Endothelial cell of umbilical vein (primary cell): ENCODE measurements around the gene SCLY. TPM values are rescaled to one million over a fixed set of nuclear protein-coding genes. Genes with fewer than 3 reads are reported as not detected.
"Not testable (repeated sequence)": the region's sequence is repeated elsewhere in the genome, so short reads cannot be mapped to it uniquely, and the experiment has no call there.

Experiments
- BruUV-seq: library from RNA; stranded (reverse); fragments of 400-500 nt; replicated peaks from 2 replicates; lab custom pipeline; 2021; lab: Mats Ljungman, UMichigan
- CTCF ChIA-PET: fragments of 300-600, 350-600 bp; sonication (Branson Sonifier 250); formaldehyde crosslinking; loops from one replicate; lab custom pipeline; 2021; ENCODE audit warnings: antibody characterized with exemption, inconsistent platforms; lab: Charles Lee
- POLR2A ChIA-PET: fragments of 300-600, 350-600 bp; sonication (Branson Sonifier 250); formaldehyde crosslinking; loops from one replicate; lab custom pipeline; 2021; ENCODE audit warnings: antibody characterized with exemption, inconsistent platforms; lab: Charles Lee
- DNase-seq: peaks from one replicate; pipeline ENCODE4 v3.0.0-alpha.2; 2011; ENCODE audit warnings: low read depth, low spot score
- FAIRE-seq: peaks from 2 replicates; lab custom pipeline; 2011; peaks lifted over from hg19 to GRCh38; lab: Jason Lieb, UNC
- H2AFZ ChIP-seq: 2 replicates; pipeline ENCODE4 v1.6.0; 2012; ENCODE audit warnings: low read depth, low read length, control low read depth, inconsistent platforms
- H3K27ac ChIP-seq: 2 replicates; pipeline ENCODE4 v1.5.1; 2011; ENCODE audit warnings: low read depth, mild to moderate bottlenecking, control low read depth, low read length, moderate library complexity; ENCODE audit not compliant: insufficient read depth
- H3K27me3 ChIP-seq, 2 experiments: 2 replicates each; pipeline versions ENCODE4 v1.6.0 to v1.6.1; 2011; ENCODE audit warnings: low read length in 2 of 2, mixed read lengths in 1 of 2; ENCODE audit not compliant: control insufficient read depth in 2 of 2, insufficient read depth in 2 of 2
- H3K36me3 ChIP-seq, 2 experiments: 2 replicates in 1 of 2; 3 replicates in 1 of 2; pipeline ENCODE4 v1.5.1; 2011; ENCODE audit warnings: low read length in 2 of 2, mild to moderate bottlenecking in 1 of 2, moderate library complexity in 1 of 2; ENCODE audit not compliant: control insufficient read depth in 2 of 2, insufficient read depth in 2 of 2; ENCODE audit errors: extremely low read depth in 1 of 2
- H3K4me1 ChIP-seq: 3 replicates; pipeline ENCODE4 v1.5.1; 2011; ENCODE audit warnings: mild to moderate bottlenecking, low read length; ENCODE audit not compliant: control insufficient read depth, insufficient read depth; ENCODE audit errors: extremely low read depth
- H3K4me2 ChIP-seq: 2 replicates; pipeline ENCODE4 v1.6.1; 2011; ENCODE audit warnings: low read length, control low read depth, mixed read lengths; ENCODE audit not compliant: insufficient read depth
- H3K4me3 ChIP-seq, 3 experiments: fragments of 200-600 bp in 1 of 3; sonication (generic), shearing (Covaris generic) in 1 of 3; replicated peaks in 1 of 3; 2 replicates each; pipeline ENCODE4 v1.5.1; 2011 to 2016; ENCODE audit warnings: control low read depth in 3 of 3, low read length in 3 of 3, mild to moderate bottlenecking in 2 of 3, inconsistent platforms in 1 of 3, low read depth in 1 of 3, moderate library complexity in 1 of 3; ENCODE audit not compliant: insufficient read depth in 1 of 3
- H3K79me2 ChIP-seq: 2 replicates; pipeline ENCODE4 v1.6.0; 2012; ENCODE audit warnings: low read length, inconsistent platforms; ENCODE audit not compliant: control insufficient read depth, insufficient read depth
- H3K9ac ChIP-seq: replicated peaks from 2 replicates; pipeline ENCODE3; 2011; ENCODE audit warnings: low read length, control low read depth; ENCODE audit not compliant: insufficient read depth; ENCODE audit errors: extremely low read depth
- H3K9me1 ChIP-seq: replicated peaks from 3 replicates; pipeline ENCODE4 v1.6.0; 2011; ENCODE audit warnings: mild to moderate bottlenecking, low read length; ENCODE audit not compliant: control insufficient read depth, insufficient read depth; ENCODE audit errors: extremely low read depth
- H3K9me3 ChIP-seq: replicated peaks from 2 replicates; pipeline ENCODE4 v1.5.1; 2012; ENCODE audit warnings: low read length, inconsistent platforms; ENCODE audit not compliant: control insufficient read depth, insufficient read depth
- H4K20me1 ChIP-seq: replicated peaks from 2 replicates; pipeline ENCODE3; 2011; ENCODE audit warnings: mild to moderate bottlenecking, low read length; ENCODE audit not compliant: control insufficient read depth, insufficient read depth; ENCODE audit errors: extremely low read depth
- EZH2 ChIP-seq: IDR thresholded peaks from 2 replicates; pipeline ENCODE4 v1.6.1; 2012; ENCODE audit warnings: borderline replicate concordance, low read depth, mild to moderate bottlenecking, moderate library complexity, low read length, inconsistent platforms; ENCODE audit not compliant: severe bottlenecking
- FOS ChIP-seq: IDR thresholded peaks from 2 replicates; pipeline ENCODE4 v1.6.1; 2011; ENCODE audit warnings: mild to moderate bottlenecking, low read length, moderate library complexity, borderline replicate concordance; ENCODE audit not compliant: insufficient read depth
- GATA2 ChIP-seq: IDR thresholded peaks from 2 replicates; pipeline ENCODE4 v1.7.0; 2011; ENCODE audit warnings: low read depth, mild to moderate bottlenecking, moderate library complexity, mixed read lengths, low read length; ENCODE audit not compliant: insufficient read length, insufficient read depth
- JUN ChIP-seq: IDR thresholded peaks from 2 replicates; pipeline ENCODE4 v1.6.1; 2011; ENCODE audit warnings: borderline replicate concordance, low read depth; ENCODE audit not compliant: insufficient read length, insufficient read depth
- MAX ChIP-seq: IDR thresholded peaks from 2 replicates; pipeline ENCODE4 v1.6.1; 2011; ENCODE audit not compliant: insufficient read depth, insufficient read length
- MYC ChIP-seq: IDR thresholded peaks from one replicate; pipeline ENCODE4 v1.6.1; 2011; ENCODE audit warnings: mild to moderate bottlenecking, low read depth, low read length
- POLR2A ChIP-seq: IDR thresholded peaks from 2 replicates; pipeline ENCODE4 v1.6.1; 2012; ENCODE audit warnings: low read depth, mild to moderate bottlenecking, control low read depth, low read length
- POLR2AphosphoS5 ChIP-seq: IDR thresholded peaks from 2 replicates; pipeline ENCODE4 v1.6.1; 2012; ENCODE audit warnings: low read depth, mild to moderate bottlenecking, control low read depth, low read length, moderate library complexity; ENCODE audit not compliant: insufficient read depth
- dilution Hi-C: fragments of 300-500 bp; cut with MboI; formaldehyde crosslinking; loops from one replicate; pipeline ENCODE4 v1.15.0; 2019; ENCODE audit warnings: low sequenced_read_pairs; ENCODE audit not compliant: extremely low pct_ligation_motif_present
- intact Hi-C: fragments of 100-400 bp; cut with micrococcal nuclease; formaldehyde crosslinking; loops from one replicate; pipeline ENCODE4 v1.10.0; 2022
- polyA plus RNA-seq, 4 experiments: library from polyadenylated mRNA; depleted of rRNA in 3 of 4; stranded (reverse) in 3 of 4; unstranded in 1 of 4; fragments of >200 nt; gene quantifications; 2 replicates each; pipeline versions ENCODE4 v1.2.1 to v1.2.3, GENCODE V29; 2011 to 2012; ENCODE audit warnings: missing spikeins in 1 of 4
- total RNA-seq: library from RNA; stranded (reverse); gene quantifications from 2 replicates; pipeline ENCODE4 v1.2.3, GENCODE V29; 2021
- TF ChIP-seq, protein P1 (sequence below), 2 donors: IDR thresholded peaks; 1 replicate in 1 of 2; 2 replicates in 1 of 2; pipeline ENCODE4 v1.5.1; 2011; ENCODE audit warnings: low read length in 2 of 2, mild to moderate bottlenecking in 2 of 2, moderate library complexity in 2 of 2, control low read depth in 1 of 2, inconsistent platforms in 1 of 2, low read depth in 1 of 2; ENCODE audit not compliant: insufficient read depth in 1 of 2; ENCODE audit errors: extremely low read depth in 1 of 2

SCLY gene
- total and polyA plus RNA-seq, 2 donors (not counting 3 experiments of a cell fraction or from before 2014, with no cell fraction given), result 22.6 to 32.7 TPM

GRCh38 chr2:238114851-238115660, 54.3 kb downstream of the SCLY start:
- FAIRE-seq (no peak), DNase-seq (no peak)
- Histone ChIP-seq H3K36me3 (no peaks in the 10 kb centered on the region), H3K4me2 (no peak overlapping the region), H3K9me1 (no peaks in the 10 kb centered on the region), H3K9me3 (peaks cover 2% of the 10 kb centered on the region), H4K20me1 (no peaks in the 10 kb centered on the region), H2AFZ (no peak overlapping the region), H3K27me3 (peaks cover 0 to 1% of the 10 kb centered on the region in 2 experiments), H3K9ac (no peak overlapping the region), H3K4me3 (no peak overlapping the region), H3K4me1 (no peaks in the 10 kb centered on the region), H3K27ac (no peak overlapping the region), H3K79me2 (no peaks in the 10 kb centered on the region)
- dilution Hi-C loops (no loop called here), intact Hi-C loops (no loop called here)
- BruUV-seq, result no TSS peak
- POLR2A ChIA-PET, result no interaction called here
- CTCF ChIA-PET, result no interaction called here
- TF ChIP-seq, protein P1, sequence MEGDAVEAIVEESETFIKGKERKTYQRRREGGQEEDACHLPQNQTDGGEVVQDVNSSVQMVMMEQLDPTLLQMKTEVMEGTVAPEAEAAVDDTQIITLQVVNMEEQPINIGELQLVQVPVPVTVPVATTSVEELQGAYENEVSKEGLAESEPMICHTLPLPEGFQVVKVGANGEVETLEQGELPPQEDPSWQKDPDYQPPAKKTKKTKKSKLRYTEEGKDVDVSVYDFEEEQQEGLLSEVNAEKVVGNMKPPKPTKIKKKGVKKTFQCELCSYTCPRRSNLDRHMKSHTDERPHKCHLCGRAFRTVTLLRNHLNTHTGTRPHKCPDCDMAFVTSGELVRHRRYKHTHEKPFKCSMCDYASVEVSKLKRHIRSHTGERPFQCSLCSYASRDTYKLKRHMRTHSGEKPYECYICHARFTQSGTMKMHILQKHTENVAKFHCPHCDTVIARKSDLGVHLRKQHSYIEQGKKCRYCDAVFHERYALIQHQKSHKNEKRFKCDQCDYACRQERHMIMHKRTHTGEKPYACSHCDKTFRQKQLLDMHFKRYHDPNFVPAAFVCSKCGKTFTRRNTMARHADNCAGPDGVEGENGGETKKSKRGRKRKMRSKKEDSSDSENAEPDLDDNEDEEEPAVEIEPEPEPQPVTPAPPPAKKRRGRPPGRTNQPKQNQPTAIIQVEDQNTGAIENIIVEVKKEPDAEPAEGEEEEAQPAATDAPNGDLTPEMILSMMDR (IDR thresholded peaks at IDR 0.05; ENCODE audit: extremely low read depth in 1 of 2, insufficient read depth in 1 of 2, low read depth in 1 of 2, low read length in 2 of 2), result no peak
- TF ChIP-seq POLR2AphosphoS5 (no peak), POLR2A (no peak), EZH2 (no peak), MYC (no peak), MAX (no peak), FOS (no peak), GATA2 (no peak), JUN (no peak)

DNA sequence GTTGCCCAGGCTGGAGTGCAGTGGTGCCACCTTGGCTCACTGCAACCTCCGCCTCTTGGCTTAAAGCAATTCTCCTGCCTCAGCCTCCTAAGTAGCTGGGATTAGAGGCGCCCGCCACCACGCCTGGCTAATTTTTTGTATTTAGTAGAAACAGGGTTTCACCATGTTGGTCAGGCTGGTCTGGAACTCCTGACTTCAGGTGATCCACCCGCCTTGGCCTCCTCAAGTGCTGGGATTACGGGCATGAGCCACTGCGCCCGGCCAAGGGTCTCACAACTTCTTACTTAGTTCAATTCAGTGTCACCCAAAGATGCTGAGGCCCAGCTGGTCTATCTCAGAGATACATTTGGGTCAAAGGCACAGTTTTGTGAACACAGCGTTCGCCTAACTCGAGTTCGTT, 54.9 kb downstream of the SCLY start:
- dilution Hi-C loops, result not testable (repeated sequence)

More for the DNA sequence above, 54.9 kb downstream of the SCLY start:
- CTCF ChIA-PET, H4K20me1 ChIP-seq, H3K79me2 ChIP-seq, H3K9me1 ChIP-seq, H3K27ac ChIP-seq, H2AFZ ChIP-seq, H3K4me2 ChIP-seq, DNase-seq, FAIRE-seq, BruUV-seq, H3K4me1 ChIP-seq, H3K9me3 ChIP-seq, H3K9ac ChIP-seq, POLR2A ChIA-PET, H3K36me3 ChIP-seq, intact Hi-C loops, H3K27me3 ChIP-seq, H3K4me3 ChIP-seq: not testable (repeated sequence)
